H9 (cell line): ENCODE results near the gene PACC1. TPM values are rescaled to one million over a fixed set of nuclear protein-coding genes. Genes with fewer than 3 reads are reported as not detected.

Source experiments
- DNase-seq: peaks from one replicate; pipeline ENCODE4 v3.0.0-alpha.2; 2017
- H2AFZ ChIP-seq: one replicate; pipeline ENCODE4 v1.6.1; 2013; ENCODE audit warnings: mild to moderate bottlenecking, low read length, control low read depth, moderate library complexity
- H2AK5ac ChIP-seq: 2 replicates; pipeline ENCODE4 v1.6.1; 2013; ENCODE audit warnings: low read length, control low read depth, mixed read lengths; ENCODE audit not compliant: insufficient read length
- H2BK120ac ChIP-seq: one replicate; pipeline ENCODE4 v1.6.1; 2013; ENCODE audit warnings: low read depth, mild to moderate bottlenecking, low read length, control low read depth, inconsistent platforms; ENCODE audit not compliant: poor library complexity, severe bottlenecking
- H2BK12ac ChIP-seq: 2 replicates; pipeline ENCODE4 v1.6.1; 2013; ENCODE audit warnings: low read length, control low read depth, mixed read lengths, low read depth; ENCODE audit not compliant: insufficient read length
- H2BK15ac ChIP-seq: 2 replicates; pipeline ENCODE4 v1.6.1; 2013; ENCODE audit warnings: low read depth, low read length, control low read depth
- H2BK20ac ChIP-seq: one replicate; pipeline ENCODE4 v1.6.1; 2013; ENCODE audit warnings: low read depth, mild to moderate bottlenecking, low read length, control low read depth, inconsistent platforms; ENCODE audit not compliant: poor library complexity, severe bottlenecking
- H2BK5ac ChIP-seq: 2 replicates; pipeline ENCODE4 v1.6.1; 2013; ENCODE audit warnings: low read length, control low read depth, mixed read lengths; ENCODE audit not compliant: insufficient read length
- H3K14ac ChIP-seq: 2 replicates; pipeline ENCODE4 v1.6.1; 2013; ENCODE audit warnings: low read length, control low read depth; ENCODE audit not compliant: insufficient read depth
- H3K18ac ChIP-seq: 2 replicates; pipeline ENCODE4 v1.6.1; 2013; ENCODE audit warnings: low read depth, mild to moderate bottlenecking, mixed read lengths, low read length, control low read depth; ENCODE audit not compliant: insufficient read length
- H3K23ac ChIP-seq: 2 replicates; pipeline ENCODE4 v1.6.1; 2013; ENCODE audit warnings: low read length, control low read depth, mixed read lengths, low read depth; ENCODE audit not compliant: insufficient read length
- H3K23me2 ChIP-seq: 2 replicates; pipeline ENCODE4 v1.6.1; 2013; ENCODE audit warnings: low read depth, mild to moderate bottlenecking, mixed read lengths, low read length, control low read depth; ENCODE audit not compliant: insufficient read length, poor library complexity, severe bottlenecking
- H3K27ac ChIP-seq: 2 replicates; pipeline ENCODE4 v1.5.1; 2013; ENCODE audit warnings: low read length, control low read depth, mixed read lengths, low read depth; ENCODE audit not compliant: insufficient read length
- H3K27me3 ChIP-seq: 2 replicates; pipeline ENCODE4 v1.6.1; 2013; ENCODE audit warnings: low read length, control low read depth, inconsistent platforms; ENCODE audit not compliant: insufficient read depth
- H3K4ac ChIP-seq: 2 replicates; pipeline ENCODE4 v1.6.1; 2013; ENCODE audit warnings: low read depth, mild to moderate bottlenecking, control low read depth, inconsistent platforms, low read length, moderate library complexity
- H3K4me1 ChIP-seq: 2 replicates; pipeline ENCODE4 v1.6.1; 2013; ENCODE audit warnings: low read length, control low read depth, inconsistent platforms; ENCODE audit not compliant: insufficient read depth
- H3K4me2 ChIP-seq: 2 replicates; pipeline ENCODE4 v1.6.1; 2013; ENCODE audit warnings: low read length, control low read depth, mixed read lengths; ENCODE audit not compliant: insufficient read length, insufficient read depth
- H3K56ac ChIP-seq: 2 replicates; pipeline ENCODE4 v1.6.1; 2013; ENCODE audit warnings: low read depth, mild to moderate bottlenecking, mixed read lengths, low read length, control low read depth; ENCODE audit not compliant: insufficient read length
- H3K79me1 ChIP-seq: 2 replicates; pipeline ENCODE4 v1.6.1; 2013; ENCODE audit warnings: low read depth, mild to moderate bottlenecking, moderate library complexity, low read length, control low read depth, inconsistent platforms; ENCODE audit not compliant: insufficient read depth, poor library complexity, severe bottlenecking
- H3K79me2 ChIP-seq: 2 replicates; pipeline ENCODE4 v1.6.1; 2013; ENCODE audit warnings: low read length, control low read depth, inconsistent platforms; ENCODE audit not compliant: insufficient read depth
- H3K9ac ChIP-seq: 2 replicates; pipeline ENCODE4 v1.6.1; 2013; ENCODE audit warnings: low read length, control low read depth, mixed read lengths; ENCODE audit not compliant: insufficient read length; ENCODE audit errors: extremely low read depth
- H3K9me3 ChIP-seq: one replicate; pipeline ENCODE4 v1.6.1; 2013; ENCODE audit warnings: low read depth, low read length, inconsistent platforms; ENCODE audit not compliant: control insufficient read depth
- H3T11ph ChIP-seq: one replicate; pipeline ENCODE4 v1.6.1; 2013; ENCODE audit warnings: mild to moderate bottlenecking, low read length, control low read depth, inconsistent platforms
- H4K20me1 ChIP-seq: one replicate; pipeline ENCODE4 v1.6.1; 2013; ENCODE audit not compliant: control insufficient read depth, insufficient read length, insufficient read depth
- H4K5ac ChIP-seq: 2 replicates; pipeline ENCODE4 v1.6.1; 2013; ENCODE audit warnings: low read depth, mild to moderate bottlenecking, mixed read lengths, low read length, control low read depth; ENCODE audit not compliant: insufficient read length
- H4K8ac ChIP-seq: replicated peaks from 2 replicates; pipeline ENCODE4 v1.6.1; 2013; ENCODE audit warnings: low read length, control low read depth, mixed read lengths, low read depth; ENCODE audit not compliant: insufficient read length
- H4K91ac ChIP-seq: 2 replicates; pipeline ENCODE4 v1.6.1; 2013; ENCODE audit warnings: low read depth, mild to moderate bottlenecking, moderate library complexity, mixed read lengths, low read length, control low read depth; ENCODE audit not compliant: insufficient read length
- H3K27ac Mint-ChIP-seq, 3 experiments: 2 replicates in 2 of 3; 3 replicates in 1 of 3; pipeline ENCODE4 v1.8.0; 2020 to 2021; ENCODE audit warnings: mixed read lengths in 3 of 3, mild to moderate bottlenecking in 1 of 3, moderate library complexity in 1 of 3
- H3K27me3 Mint-ChIP-seq: 2 replicates; pipeline ENCODE4 v1.8.0; 2021; ENCODE audit warnings: low read depth, mild to moderate bottlenecking, moderate library complexity, mixed read lengths
- H3K36me3 Mint-ChIP-seq, 3 experiments: 2 replicates in 2 of 3; 3 replicates in 1 of 3; pipeline ENCODE4 v1.8.0; 2020 to 2021; ENCODE audit warnings: low read depth in 3 of 3, mixed read lengths in 3 of 3; ENCODE audit not compliant: insufficient read depth in 1 of 3
- H3K4me1 Mint-ChIP-seq, 2 experiments: 2 replicates each; pipeline ENCODE4 v1.8.0; 2020; ENCODE audit warnings: mixed read lengths in 2 of 2
- H3K4me3 Mint-ChIP-seq, 2 experiments: 2 replicates in 1 of 2; 3 replicates in 1 of 2; pipeline ENCODE4 v1.8.0; 2020 to 2021; ENCODE audit warnings: mild to moderate bottlenecking in 2 of 2, mixed read lengths in 2 of 2, moderate library complexity in 1 of 2
- H3K9me3 Mint-ChIP-seq, 2 experiments: 2 replicates in 1 of 2; 3 replicates in 1 of 2; pipeline ENCODE4 v1.8.0; 2020; ENCODE audit warnings: mild to moderate bottlenecking in 2 of 2, mixed read lengths in 2 of 2, moderate library complexity in 1 of 2
- WGBS: extraction: QIAGEN DNeasy Blood & Tissue Kit; methylation state at CpG from one replicate; pipeline ENCODE4 v1.1.7; 2013; ENCODE audit warnings: missing lambda C conversion rate, low lambda C conversion rate, mixed read lengths; ENCODE audit not compliant: insufficient read length; ENCODE audit errors: extremely low coverage; 5-methylcytosine and 5-hydroxymethylcytosine counted together
- total RNA-seq: library from RNA; stranded (reverse); gene quantifications from 2 replicates; pipeline ENCODE4 v1.2.1, GENCODE V29; 2021
- TF ChIP-seq, protein P1 (sequence below): fragments of 200-600 bp; sonication (generic); conservative IDR thresholded peaks from 3 replicates; pipeline ENCODE4 v1.8.0; 2021; ENCODE audit warnings: antibody characterized with exemption, mild to moderate bottlenecking

PACC1 gene
- total RNA-seq, 1 experiment from 2014 or later: 10.9 TPM

DNA sequence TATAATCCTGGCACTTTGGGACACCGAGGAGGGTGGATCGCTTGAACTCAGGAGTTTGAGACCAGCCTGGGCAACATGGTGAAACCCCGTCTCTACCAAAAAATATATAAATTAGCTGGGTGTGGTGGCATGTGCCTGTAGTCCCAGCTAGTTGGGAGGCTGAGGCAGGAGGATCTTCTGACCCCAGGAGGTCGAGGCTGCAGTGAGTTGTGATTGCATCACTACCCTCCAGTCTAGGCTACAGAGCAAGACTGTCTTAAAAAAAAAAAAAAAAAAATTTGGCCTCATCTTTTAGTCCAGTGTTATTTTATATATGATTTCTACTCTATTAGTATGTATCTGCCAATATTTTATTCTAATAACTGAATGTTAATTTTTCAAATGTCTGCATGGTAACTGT, 69.8 kb downstream of the PACC1 start:
- Histone ChIP-seq H3K79me2 (no peaks in the 10 kb centered on the region), H3T11ph (no peak overlapping the region), H2BK5ac (no peak overlapping the region), H3K23ac (no peak overlapping the region), H3K9ac (no peak overlapping the region), H2AK5ac (no peak overlapping the region), H4K91ac (no peak overlapping the region), H3K4me2 (no peak overlapping the region), H2BK120ac (no peak overlapping the region), H3K27ac (no peak overlapping the region), H4K5ac (no peak overlapping the region), H4K20me1 (no peaks in the 10 kb centered on the region), H3K27me3 (no peaks in the 10 kb centered on the region), H2BK20ac (no peak overlapping the region), H3K23me2 (no peaks in the 10 kb centered on the region), H3K9me3 (no peaks in the 10 kb centered on the region), H3K14ac (no peak overlapping the region), H3K4ac (no peak overlapping the region), H2AFZ (no peak overlapping the region), H3K4me1 (no peaks in the 10 kb centered on the region), H3K56ac (no peak overlapping the region), H2BK12ac (no peak overlapping the region), H3K18ac (no peak overlapping the region), H4K8ac (no peak overlapping the region), H2BK15ac (no peak overlapping the region), H3K79me1 (no peaks in the 10 kb centered on the region)
- H3K4me3 Mint-ChIP-seq: no peak overlapping the region
- DNase-seq: no peak
- no peaks in the 10 kb centered on the region for H3K27me3 Mint-ChIP-seq
- TF ChIP-seq, protein P1, sequence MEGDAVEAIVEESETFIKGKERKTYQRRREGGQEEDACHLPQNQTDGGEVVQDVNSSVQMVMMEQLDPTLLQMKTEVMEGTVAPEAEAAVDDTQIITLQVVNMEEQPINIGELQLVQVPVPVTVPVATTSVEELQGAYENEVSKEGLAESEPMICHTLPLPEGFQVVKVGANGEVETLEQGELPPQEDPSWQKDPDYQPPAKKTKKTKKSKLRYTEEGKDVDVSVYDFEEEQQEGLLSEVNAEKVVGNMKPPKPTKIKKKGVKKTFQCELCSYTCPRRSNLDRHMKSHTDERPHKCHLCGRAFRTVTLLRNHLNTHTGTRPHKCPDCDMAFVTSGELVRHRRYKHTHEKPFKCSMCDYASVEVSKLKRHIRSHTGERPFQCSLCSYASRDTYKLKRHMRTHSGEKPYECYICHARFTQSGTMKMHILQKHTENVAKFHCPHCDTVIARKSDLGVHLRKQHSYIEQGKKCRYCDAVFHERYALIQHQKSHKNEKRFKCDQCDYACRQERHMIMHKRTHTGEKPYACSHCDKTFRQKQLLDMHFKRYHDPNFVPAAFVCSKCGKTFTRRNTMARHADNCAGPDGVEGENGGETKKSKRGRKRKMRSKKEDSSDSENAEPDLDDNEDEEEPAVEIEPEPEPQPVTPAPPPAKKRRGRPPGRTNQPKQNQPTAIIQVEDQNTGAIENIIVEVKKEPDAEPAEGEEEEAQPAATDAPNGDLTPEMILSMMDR: no peak
- H3K36me3 Mint-ChIP-seq: peaks cover 0 to 16% (median 6%) of the 10 kb centered on the region in 3 experiments; a peak in 6 of 7 replicates
- H3K4me1 Mint-ChIP-seq: no peaks in the 10 kb centered on the region
- WGBS: no CpG with 5 or more reads among the region's 4 CpGs
- H3K27ac Mint-ChIP-seq: no peak overlapping the region
- H3K9me3 Mint-ChIP-seq: no peaks in the 10 kb centered on the region
